Ectodermal cell (in vitro differentiated cells): Measurements from ENCODE around the gene USP38. TPM values are rescaled to one million over a fixed set of nuclear protein-coding genes. Genes with fewer than 3 reads are reported as not detected.
A peak's percentile ranks its signal among the peaks of the same experiment; 100 is the strongest.
"Not testable (repeated sequence)": the region's sequence is repeated elsewhere in the genome, so short reads cannot be mapped to it uniquely, and the experiment has no call there.

Source experiments
- H3K27ac ChIP-seq: 2 replicates; pipeline ENCODE4 v1.7.0; 2013; ENCODE audit warnings: mild to moderate bottlenecking, low read depth, low read length; ENCODE audit not compliant: insufficient read depth, poor library complexity, severe bottlenecking
- H3K27me3 ChIP-seq: 2 replicates; pipeline ENCODE4 v1.7.0; 2013; ENCODE audit warnings: mild to moderate bottlenecking, low read length; ENCODE audit not compliant: insufficient read depth, control insufficient read depth, poor library complexity, severe bottlenecking
- H3K36me3 ChIP-seq: one replicate; pipeline ENCODE4 v1.7.0; 2013; ENCODE audit warnings: low read length; ENCODE audit not compliant: control insufficient read depth, insufficient read depth
- H3K4me1 ChIP-seq: one replicate; pipeline ENCODE4 v1.7.0; 2013; ENCODE audit warnings: low read length; ENCODE audit not compliant: control insufficient read depth, insufficient read depth
- H3K4me3 ChIP-seq: 2 replicates; pipeline ENCODE4 v1.7.0; 2013; ENCODE audit warnings: low read depth, low read length, control low read depth; ENCODE audit not compliant: insufficient read depth
- H3K9me3 ChIP-seq: 2 replicates; pipeline ENCODE4 v1.7.0; 2013; ENCODE audit warnings: mild to moderate bottlenecking, low read length, moderate library complexity; ENCODE audit not compliant: control insufficient read depth
- WGBS, 2 experiments: methylation state at CpG; one replicate each; pipeline ENCODE4 v1.1.7; 2013; ENCODE audit warnings: missing lambda C conversion rate in 2 of 2; 5-methylcytosine and 5-hydroxymethylcytosine counted together
- polyA plus RNA-seq, 4 experiments: library from polyadenylated mRNA; stranded (reverse); fragments of 50-300 nt; gene quantifications; one replicate each; pipeline ENCODE4 v1.2.3, GENCODE V29; 2013

Gene USP38
- 9.0 TPM for polyA plus RNA-seq (2013, experiment 1 of 4)
- polyA plus RNA-seq (2013, experiment 2 of 4), result 8.5 TPM
- 8.2 TPM for polyA plus RNA-seq (2013, experiment 3 of 4)
- 9.0 TPM for polyA plus RNA-seq (2013, experiment 4 of 4)

DNA sequence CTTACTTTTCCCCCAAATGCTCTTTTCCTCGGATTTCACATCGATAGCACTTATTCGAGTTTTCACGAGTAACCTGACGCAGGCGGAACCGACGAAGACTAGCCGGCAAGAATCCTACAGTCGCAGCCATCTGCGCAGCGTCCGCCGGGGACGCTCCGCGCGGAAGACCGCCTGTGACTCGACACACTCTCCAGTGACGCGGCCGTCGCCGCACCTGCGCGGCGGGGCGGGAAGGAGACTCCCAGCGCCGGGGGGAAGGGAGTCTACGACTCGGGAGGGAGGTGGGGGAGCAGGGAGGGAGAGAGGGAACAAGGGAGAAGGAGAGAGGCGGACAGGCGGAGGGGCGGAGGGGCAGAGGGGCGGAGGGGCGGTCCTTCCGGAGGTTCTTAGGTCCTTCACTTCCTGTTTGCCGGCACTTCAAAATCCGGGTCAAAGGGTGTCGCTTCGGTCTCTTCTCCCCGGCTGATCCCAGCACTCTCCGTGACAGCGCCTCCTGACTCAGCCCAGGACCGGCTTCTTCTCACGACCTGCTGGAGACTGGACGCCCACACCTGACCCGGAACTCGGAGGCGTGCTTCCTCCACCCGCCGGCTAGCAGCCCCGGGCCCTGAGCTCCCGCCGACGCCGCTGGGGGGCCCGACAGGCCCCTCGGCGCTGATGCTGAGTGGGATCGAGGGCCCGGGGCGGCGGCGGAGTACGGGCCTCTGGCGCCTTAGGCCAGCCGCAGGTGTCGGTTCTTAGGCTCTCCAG lies at the start of gene USP38:
USP38 (plus strand) TSS at position 415 of the 750 bp plus-strand sequence. CDS start 534 bp downstream, outside the sequence.
- Histone ChIP-seq H3K27me3 (no peaks in the 10 kb centered on the region), H3K9me3 (no peaks in the 10 kb centered on the region), H3K36me3 (peaks cover 3% of the 10 kb centered on the region), H3K27ac (peak within 1 kb of the TSS; percentile 92), H3K4me3 (peak within 1 kb of the TSS; percentile 98), H3K4me1 (peaks cover 5% of the 10 kb centered on the region)
- WGBS, 2 experiments, result 0% methylated on average over 71 of the region's 71 CpGs

- Histone ChIP-seq H3K4me1 (no peaks in the 10 kb centered on the region), H3K27ac (no peak overlapping the region), H3K4me3 (no peak overlapping the region), H3K36me3 (no peaks in the 10 kb centered on the region), H3K27me3 (no peaks in the 10 kb centered on the region), H3K9me3 (no peaks in the 10 kb centered on the region)
- 85 to 93% methylated on average over 5 of the region's 5 CpGs for WGBS, 2 experiments
These were observed 49.4 kb upstream of the USP38 start for GRCh38 chr4:143135358-143135757.

GRCh38 chr4:143140696-143141095 lies 44.0 kb upstream of the USP38 start:
- Histone ChIP-seq H3K27me3 (no peaks in the 10 kb centered on the region), H3K4me3 (no peak overlapping the region), H3K27ac (no peak overlapping the region), H3K9me3 (no peaks in the 10 kb centered on the region), H3K36me3 (no peaks in the 10 kb centered on the region), H3K4me1 (no peaks in the 10 kb centered on the region)
- 66 to 74% methylated on average over 4 of the region's 4 CpGs for WGBS, 2 experiments

DNA sequence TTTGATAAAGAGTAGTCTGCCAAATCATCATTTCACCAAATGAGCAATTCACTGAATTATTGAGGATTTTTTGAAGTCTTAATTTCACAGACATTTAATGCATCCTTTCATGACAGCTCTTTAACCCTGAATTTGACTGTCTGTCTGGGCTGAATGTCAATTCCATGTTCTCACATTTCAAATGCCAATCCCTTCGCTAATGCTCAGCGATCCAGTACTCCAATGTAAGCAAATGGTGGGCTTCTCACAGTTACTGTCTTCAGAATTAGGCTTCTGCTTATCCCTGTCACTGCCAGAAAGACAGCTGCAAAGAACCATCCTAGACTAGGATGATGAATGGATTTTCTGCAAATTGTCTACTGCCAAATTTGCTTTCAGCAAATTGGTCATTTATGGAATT lies 36.2 kb upstream of the USP38 start:
- Histone ChIP-seq H3K4me3 (no peak overlapping the region), H3K36me3 (no peaks in the 10 kb centered on the region), H3K9me3 (no peaks in the 10 kb centered on the region), H3K27me3 (no peaks in the 10 kb centered on the region), H3K27ac (no peak overlapping the region), H3K4me1 (no peaks in the 10 kb centered on the region)
- WGBS, 2 experiments, result 89 to 91% methylated on average over 2 of the region's 2 CpGs

DNA sequence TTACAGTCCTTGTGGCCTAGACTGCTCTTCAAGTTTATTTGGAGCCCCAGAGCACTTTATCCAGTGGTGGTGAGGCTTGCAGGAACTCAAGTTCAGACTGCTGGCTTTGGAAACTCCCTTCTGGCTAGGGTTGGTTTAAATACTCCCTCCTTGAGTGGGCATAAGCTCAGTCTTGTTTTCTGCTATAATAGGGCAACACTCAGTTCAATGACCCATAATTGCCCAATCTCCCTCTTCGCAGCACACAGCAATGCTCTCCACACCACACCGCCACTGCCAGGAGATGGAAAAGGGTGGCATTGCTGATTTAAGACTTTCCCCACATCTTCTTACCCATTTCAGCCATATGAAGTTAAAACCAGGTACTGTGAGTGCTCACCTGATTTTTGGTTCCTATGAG lies 27.9 kb upstream of the USP38 start:
- Histone ChIP-seq H3K4me3 (no peak overlapping the region), H3K27ac (no peak overlapping the region), H3K4me1 (no peaks in the 10 kb centered on the region), H3K9me3 (no peaks in the 10 kb centered on the region), H3K36me3 (no peaks in the 10 kb centered on the region), H3K27me3 (no peaks in the 10 kb centered on the region)
- 94 to 100% methylated on average over 2 of the region's 2 CpGs for WGBS, 2 experiments

DNA sequence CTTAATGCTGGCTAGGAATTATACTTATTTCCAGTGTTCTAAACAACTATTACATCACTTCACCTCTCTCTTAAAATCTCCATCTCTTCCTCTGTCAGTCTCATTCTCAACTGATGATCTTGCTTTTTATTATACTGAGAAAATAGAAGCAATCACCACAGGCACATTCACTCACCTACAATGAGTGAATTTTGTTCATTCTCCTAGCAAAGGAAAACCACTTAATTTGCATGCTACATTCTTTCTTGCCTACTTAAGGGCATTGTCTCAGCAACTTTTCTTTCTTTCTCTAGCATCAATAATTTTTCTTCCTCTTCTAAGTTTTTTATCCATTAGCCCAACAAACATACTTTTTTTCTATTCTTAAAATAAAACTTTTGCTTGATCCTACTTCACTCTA lies 21.1 kb upstream of the USP38 start:
- no peak overlapping the region for H3K4me3 ChIP-seq
- no peaks in the 10 kb centered on the region for H3K4me1 ChIP-seq
- H3K27ac ChIP-seq, result no peak overlapping the region
- no peaks in the 10 kb centered on the region for H3K9me3 ChIP-seq
- H3K36me3 ChIP-seq, result no peaks in the 10 kb centered on the region
- H3K27me3 ChIP-seq, result no peaks in the 10 kb centered on the region

DNA sequence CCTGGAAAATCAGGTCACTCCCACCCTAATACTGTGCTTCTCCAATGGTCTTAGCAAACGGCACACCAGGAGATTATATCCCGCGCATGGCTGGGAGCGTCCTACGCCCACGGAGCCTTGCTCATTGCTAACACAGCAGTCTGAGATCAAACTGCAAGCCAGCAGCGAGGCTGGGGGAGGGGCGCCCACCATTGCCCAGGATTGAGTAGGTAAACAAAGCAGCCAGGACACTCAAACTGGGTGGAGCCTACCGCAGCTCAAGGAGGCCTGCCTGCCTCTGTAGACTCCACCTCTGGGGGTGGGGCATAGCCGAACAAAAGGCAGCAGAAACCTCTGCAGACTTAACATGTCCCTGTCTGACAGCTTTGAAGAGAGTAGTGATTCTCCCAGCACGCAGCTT lies 18.0 kb upstream of the USP38 start:
- not testable (repeated sequence) for H3K9me3 ChIP-seq, H3K27ac ChIP-seq, H3K4me1 ChIP-seq, H3K4me3 ChIP-seq, H3K27me3 ChIP-seq, H3K36me3 ChIP-seq
- WGBS, 2 experiments, result 94% methylated on average over 11 of the region's 11 CpGs

DNA sequence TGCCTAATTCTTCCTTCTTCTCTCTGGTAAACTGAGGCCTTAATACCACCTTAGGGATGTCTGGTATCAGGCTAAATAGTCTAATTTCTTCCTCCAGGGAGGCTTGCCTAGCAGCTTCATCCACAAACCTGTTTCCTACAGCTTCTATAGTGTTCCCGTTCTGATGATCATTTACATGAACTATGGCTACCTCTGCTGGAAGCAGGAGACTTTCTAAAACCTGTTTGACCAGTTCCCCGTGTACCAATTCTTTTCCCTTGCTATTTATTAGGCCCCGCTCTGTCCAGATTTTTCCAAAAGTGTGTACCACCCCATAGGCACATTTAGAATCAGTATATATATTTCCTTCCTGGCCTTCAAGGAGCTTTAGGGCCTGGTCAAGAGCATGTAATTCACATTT lies 5.8 kb upstream of the USP38 start:
- 91 to 95% methylated on average over 3 of the region's 3 CpGs for WGBS, 2 experiments
- Histone ChIP-seq H3K4me3 (no peak overlapping the region), H3K27ac (no peak overlapping the region), H3K4me1 (peaks cover 3% of the 10 kb centered on the region), H3K36me3 (peaks cover 6% of the 10 kb centered on the region), H3K9me3 (no peaks in the 10 kb centered on the region), H3K27me3 (no peaks in the 10 kb centered on the region)

DNA sequence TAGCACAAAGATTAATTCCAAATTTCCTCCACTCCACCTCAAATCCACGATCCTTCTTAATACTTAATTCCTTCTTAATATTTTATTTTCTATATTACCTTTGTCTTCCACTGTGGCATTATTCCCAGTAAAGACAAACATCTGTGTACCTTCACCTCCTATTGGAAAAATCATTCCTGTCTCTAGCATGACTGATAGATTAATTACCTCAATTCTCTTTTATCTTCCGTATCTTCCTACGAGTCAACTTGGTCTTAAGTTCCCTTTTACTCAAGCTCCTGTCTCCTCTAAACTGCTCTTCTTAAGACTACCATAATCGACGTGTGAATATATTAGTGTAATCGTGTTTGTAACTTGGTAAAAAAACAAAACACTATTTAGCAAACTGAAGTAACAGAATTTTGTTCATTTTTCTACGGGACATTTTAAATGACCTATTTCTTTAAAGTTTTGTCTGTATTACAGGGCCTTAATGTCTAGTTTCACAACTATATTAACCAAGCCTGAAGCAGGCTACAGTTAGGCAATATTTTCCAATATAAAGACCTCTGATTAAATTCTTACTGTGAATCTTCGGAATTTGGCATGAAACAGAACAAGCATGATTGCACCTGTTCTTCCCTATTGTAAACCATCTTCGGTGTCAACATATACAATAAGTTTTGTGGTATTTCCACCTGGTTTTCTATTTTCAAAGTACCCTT lies 1.1 kb upstream of the USP38 start:
- WGBS, 2 experiments, result 66 to 75% methylated on average over 5 to 6 of the region's 9 CpGs
- Histone ChIP-seq H3K4me1 (peaks cover 5% of the 10 kb centered on the region), H3K9me3 (no peaks in the 10 kb centered on the region), H3K36me3 (peaks cover 3% of the 10 kb centered on the region), H3K4me3 (peak overlapping the region; percentile 98), H3K27ac (no peak overlapping the region), H3K27me3 (no peaks in the 10 kb centered on the region)

DNA sequence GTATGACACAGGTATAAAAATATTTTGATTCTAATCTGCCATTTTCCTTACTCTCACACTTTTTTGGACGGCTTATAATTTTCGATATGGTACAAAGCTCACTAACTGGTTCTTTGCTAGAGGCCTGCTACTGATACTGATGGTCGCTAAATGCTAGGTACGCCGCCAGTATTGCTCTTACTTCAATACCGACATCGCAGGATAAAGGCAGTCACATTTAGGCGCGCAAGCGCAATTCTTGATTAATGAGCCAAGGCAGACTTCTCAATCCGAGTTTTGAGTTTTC lies 557 bp upstream of the USP38 start:
- Histone ChIP-seq H3K36me3 (peaks cover 3% of the 10 kb centered on the region), H3K27me3 (no peaks in the 10 kb centered on the region), H3K27ac (peak overlapping the region; percentile 92), H3K4me3 (peak overlapping the region; percentile 98), H3K4me1 (peaks cover 5% of the 10 kb centered on the region), H3K9me3 (no peaks in the 10 kb centered on the region)
- 1 to 2% methylated on average over 11 of the region's 11 CpGs for WGBS, 2 experiments
